ENCODE data around the gene ATXN10.
"Not testable (repeated sequence)": the region's sequence is repeated elsewhere in the genome, so short reads cannot be mapped to it uniquely, and the experiment has no call there.

ATXN10 gene

GRCh38 chr22:45680932-45681700 lies 9.5 kb downstream of the ATXN10 start:
- H3K36me3 ChIP-seq (ENCODE audit: insufficient read depth, low read length), result no peaks in the 10 kb centered on the region
- no peaks in the 10 kb centered on the region for H3K9me3 ChIP-seq (ENCODE audit: control insufficient read depth, insufficient read depth, low read length)
- no peak overlapping the region for H3K9ac ChIP-seq (ENCODE audit: low read depth, low read length)
- H3K4me1 ChIP-seq (ENCODE audit: insufficient read depth, low read length), result peaks cover 20% of the 10 kb centered on the region

GRCh38 chr22:45682064-45682463 lies 10.4 kb downstream of the ATXN10 start:
- H3K9me3 ChIP-seq (ENCODE audit: control insufficient read depth, insufficient read depth, low read length), result no peaks in the 10 kb centered on the region
- peaks cover 20% of the 10 kb centered on the region for H3K4me1 ChIP-seq (ENCODE audit: insufficient read depth, low read length)
- H3K9ac ChIP-seq (ENCODE audit: low read depth, low read length), result no peak overlapping the region
- H3K36me3 ChIP-seq (ENCODE audit: insufficient read depth, low read length), result no peaks in the 10 kb centered on the region

GRCh38 chr22:45682773-45683172 lies 11.1 kb downstream of the ATXN10 start:
- H3K9me3 ChIP-seq (ENCODE audit: control insufficient read depth, insufficient read depth, low read length); H3K36me3 ChIP-seq (ENCODE audit: insufficient read depth, low read length); H3K9ac ChIP-seq (ENCODE audit: low read depth, low read length): not testable (repeated sequence)
- H3K4me1 ChIP-seq (ENCODE audit: insufficient read depth, low read length), result peaks cover 20% of the 10 kb centered on the region

GRCh38 chr22:45683248-45683647 lies 11.6 kb downstream of the ATXN10 start:
- Histone ChIP-seq H3K9ac (ENCODE audit: low read depth, low read length) (no peak overlapping the region), H3K9me3 (ENCODE audit: control insufficient read depth, insufficient read depth, low read length) (no peaks in the 10 kb centered on the region), H3K4me1 (ENCODE audit: insufficient read depth, low read length) (peaks cover 20% of the 10 kb centered on the region), H3K36me3 (ENCODE audit: insufficient read depth, low read length) (no peaks in the 10 kb centered on the region)

- Histone ChIP-seq H3K4me1 (ENCODE audit: insufficient read depth, low read length) (peaks cover 20% of the 10 kb centered on the region), H3K9ac (ENCODE audit: low read depth, low read length) (no peak overlapping the region), H3K9me3 (ENCODE audit: control insufficient read depth, insufficient read depth, low read length) (no peaks in the 10 kb centered on the region), H3K36me3 (ENCODE audit: insufficient read depth, low read length) (no peaks in the 10 kb centered on the region)
Measured at GRCh38 chr22:45683680-45684079, 12.0 kb downstream of the ATXN10 start.

GRCh38 chr22:45684169-45684568 lies 12.5 kb downstream of the ATXN10 start:
- Histone ChIP-seq H3K9ac (ENCODE audit: low read depth, low read length) (no peak overlapping the region), H3K36me3 (ENCODE audit: insufficient read depth, low read length) (no peaks in the 10 kb centered on the region), H3K9me3 (ENCODE audit: control insufficient read depth, insufficient read depth, low read length) (no peaks in the 10 kb centered on the region), H3K4me1 (ENCODE audit: insufficient read depth, low read length) (peaks cover 20% of the 10 kb centered on the region)

- H3K9ac ChIP-seq (ENCODE audit: low read depth, low read length), result no peak overlapping the region
- H3K36me3 ChIP-seq (ENCODE audit: insufficient read depth, low read length), result no peaks in the 10 kb centered on the region; the same call in 1 of the 2 replicates
- H3K4me1 ChIP-seq (ENCODE audit: insufficient read depth, low read length), result peaks cover 20% of the 10 kb centered on the region
- H3K9me3 ChIP-seq (ENCODE audit: control insufficient read depth, insufficient read depth, low read length), result no peaks in the 10 kb centered on the region
Measured at GRCh38 chr22:45684752-45685574, 13.3 kb downstream of the ATXN10 start.

GRCh38 chr22:45686004-45686403 lies 14.4 kb downstream of the ATXN10 start:
- Histone ChIP-seq H3K4me1 (ENCODE audit: insufficient read depth, low read length) (peaks cover 20% of the 10 kb centered on the region), H3K9ac (ENCODE audit: low read depth, low read length) (no peak overlapping the region), H3K36me3 (ENCODE audit: insufficient read depth, low read length) (no peaks in the 10 kb centered on the region; the same call in 1 of the 2 replicates), H3K9me3 (ENCODE audit: control insufficient read depth, insufficient read depth, low read length) (no peaks in the 10 kb centered on the region)

GRCh38 chr22:45686836-45687235 lies 15.2 kb downstream of the ATXN10 start:
- Histone ChIP-seq H3K4me1 (ENCODE audit: insufficient read depth, low read length) (peaks cover 22% of the 10 kb centered on the region), H3K9me3 (ENCODE audit: control insufficient read depth, insufficient read depth, low read length) (no peaks in the 10 kb centered on the region), H3K36me3 (ENCODE audit: insufficient read depth, low read length) (no peaks in the 10 kb centered on the region; the same call in 1 of the 2 replicates), H3K9ac (ENCODE audit: low read depth, low read length) (no peak overlapping the region)

- Histone ChIP-seq H3K9ac (ENCODE audit: low read depth, low read length) (no peak overlapping the region), H3K9me3 (ENCODE audit: control insufficient read depth, insufficient read depth, low read length) (no peaks in the 10 kb centered on the region), H3K36me3 (ENCODE audit: insufficient read depth, low read length) (peaks cover 3% of the 10 kb centered on the region), H3K4me1 (ENCODE audit: insufficient read depth, low read length) (peaks cover 28% of the 10 kb centered on the region)
Measured at GRCh38 chr22:45688600-45689080, 17.0 kb downstream of the ATXN10 start.

- H3K36me3 ChIP-seq (ENCODE audit: insufficient read depth, low read length), result peaks cover 6% of the 10 kb centered on the region
- peaks cover 24% of the 10 kb centered on the region for H3K4me1 ChIP-seq (ENCODE audit: insufficient read depth, low read length)
- no peaks in the 10 kb centered on the region for H3K9me3 ChIP-seq (ENCODE audit: control insufficient read depth, insufficient read depth, low read length)
- no peak overlapping the region for H3K9ac ChIP-seq (ENCODE audit: low read depth, low read length)
Measured at GRCh38 chr22:45689211-45689610, 17.6 kb downstream of the ATXN10 start.

GRCh38 chr22:45690008-45690407 lies 18.4 kb downstream of the ATXN10 start:
- H3K4me1 ChIP-seq (ENCODE audit: insufficient read depth, low read length), result peaks cover 16% of the 10 kb centered on the region
- no peaks in the 10 kb centered on the region for H3K9me3 ChIP-seq (ENCODE audit: control insufficient read depth, insufficient read depth, low read length)
- no peak overlapping the region for H3K9ac ChIP-seq (ENCODE audit: low read depth, low read length)
- peaks cover 6% of the 10 kb centered on the region for H3K36me3 ChIP-seq (ENCODE audit: insufficient read depth, low read length)

- Histone ChIP-seq H3K36me3 (ENCODE audit: insufficient read depth, low read length) (peaks cover 6% of the 10 kb centered on the region), H3K9ac (ENCODE audit: low read depth, low read length) (no peak overlapping the region), H3K9me3 (ENCODE audit: control insufficient read depth, insufficient read depth, low read length) (no peaks in the 10 kb centered on the region), H3K4me1 (ENCODE audit: insufficient read depth, low read length) (peaks cover 15% of the 10 kb centered on the region)
Measured at GRCh38 chr22:45692549-45692948, 20.9 kb downstream of the ATXN10 start.

- Histone ChIP-seq H3K36me3 (ENCODE audit: insufficient read depth, low read length) (peaks cover 6% of the 10 kb centered on the region), H3K4me1 (ENCODE audit: insufficient read depth, low read length) (peaks cover 15% of the 10 kb centered on the region), H3K9ac (ENCODE audit: low read depth, low read length) (no peak overlapping the region), H3K9me3 (ENCODE audit: control insufficient read depth, insufficient read depth, low read length) (no peaks in the 10 kb centered on the region)
Measured at GRCh38 chr22:45693835-45694234, 22.2 kb downstream of the ATXN10 start.

- Histone ChIP-seq H3K4me1 (ENCODE audit: insufficient read depth, low read length) (peaks cover 15% of the 10 kb centered on the region), H3K36me3 (ENCODE audit: insufficient read depth, low read length) (peaks cover 9% of the 10 kb centered on the region), H3K9me3 (ENCODE audit: control insufficient read depth, insufficient read depth, low read length) (no peaks in the 10 kb centered on the region)
Measured at GRCh38 chr22:45696227-45696626, 24.6 kb downstream of the ATXN10 start.

More at GRCh38 chr22:45696227-45696626, 24.6 kb downstream of the ATXN10 start:
- H3K9ac ChIP-seq (ENCODE audit: low read depth, low read length), result no peak overlapping the region

All from ES-I3 (cell line).